ENCODE results near the gene PCBP3.

PCBP3 gene

DNA sequence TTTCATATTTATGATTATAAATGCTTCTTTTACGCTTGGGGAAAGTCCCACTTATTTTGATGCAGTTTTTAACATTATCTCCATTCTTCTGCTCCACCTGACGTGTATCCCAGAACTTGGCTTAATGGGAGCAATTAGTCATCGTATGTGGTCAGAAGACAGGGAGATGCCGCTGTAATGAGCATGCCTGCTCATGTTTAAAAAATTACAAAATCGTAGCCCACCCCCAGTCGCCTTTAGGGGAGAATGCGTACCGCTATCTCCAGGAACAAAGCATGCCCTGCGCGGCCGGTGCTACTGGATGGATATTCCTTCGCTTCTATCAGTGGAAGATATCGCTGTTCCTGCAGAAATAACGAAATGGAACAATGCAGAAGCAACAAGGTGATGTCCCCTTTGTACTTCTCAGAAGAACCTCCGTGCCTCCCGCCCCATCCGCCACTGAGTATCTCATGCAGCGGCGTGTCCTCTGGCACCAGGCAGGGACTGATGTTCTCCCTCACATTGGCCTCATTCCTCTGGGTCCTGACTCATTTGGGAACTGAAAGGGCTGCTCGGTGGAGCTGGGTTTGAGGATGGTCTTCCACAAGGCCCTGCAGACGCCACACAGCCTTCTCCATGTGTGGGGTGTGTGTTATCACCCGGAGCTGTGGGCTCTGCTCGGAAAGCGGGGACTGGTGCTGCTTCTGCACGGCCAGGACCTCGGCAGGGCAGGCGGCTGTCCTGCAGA, 221.7 kb downstream of the PCBP3 start:
- no peak overlapping the region for H3K27ac ChIP-seq
- peak; percentile 27 for DNase-seq (ENCODE audit: low read depth, low spot score)

GRCh38 chr21:45866551-45866950, 223.0 kb downstream of the PCBP3 start:
- no peak for DNase-seq (ENCODE audit: low read depth, low spot score)
- H3K27ac ChIP-seq, result no peak overlapping the region

DNA sequence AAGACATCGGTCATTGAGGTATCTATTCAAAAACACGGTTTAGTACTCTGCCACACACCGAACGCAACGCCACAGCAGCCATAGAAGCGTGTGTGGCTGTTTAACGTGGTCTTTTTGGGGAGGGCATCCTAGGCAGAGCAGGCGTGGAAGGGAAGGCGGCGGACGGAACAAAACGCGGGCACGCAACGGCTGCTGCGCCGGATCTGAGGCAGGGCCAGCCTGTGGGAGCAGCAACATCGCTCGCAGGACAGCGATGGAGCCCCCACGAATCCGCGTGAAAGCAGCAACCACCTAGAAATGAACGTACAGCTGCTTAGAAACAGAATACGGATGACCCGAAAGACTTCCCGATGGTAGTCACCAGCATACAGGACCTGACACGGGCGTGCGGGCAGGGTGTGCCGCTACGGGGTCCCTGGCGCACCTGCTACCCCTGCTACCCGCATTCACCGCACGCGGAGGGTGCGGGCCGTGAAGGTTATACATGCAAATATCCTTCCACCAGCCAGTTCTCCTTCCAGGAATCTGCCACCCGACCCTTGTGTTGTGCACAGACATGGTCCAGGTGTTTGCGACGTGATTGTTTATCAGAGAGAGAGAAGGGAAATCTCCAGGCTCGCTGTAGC, 223.6 kb downstream of the PCBP3 start:
- no peak overlapping the region for H3K27ac ChIP-seq
- no peak for DNase-seq (ENCODE audit: low read depth, low spot score)

GRCh38 chr21:45867671-45868081, 224.2 kb downstream of the PCBP3 start:
- DNase-seq (ENCODE audit: low read depth, low spot score), result no peak
- H3K27ac ChIP-seq, result no peak overlapping the region

GRCh38 chr21:45868086-45868485, 224.6 kb downstream of the PCBP3 start:
- H3K27ac ChIP-seq, result no peak overlapping the region
- no peak for DNase-seq (ENCODE audit: low read depth, low spot score)

GRCh38 chr21:45868488-45868887, 225.0 kb downstream of the PCBP3 start:
- DNase-seq (ENCODE audit: low read depth, low spot score), result no peak
- H3K27ac ChIP-seq, result no peak overlapping the region

GRCh38 chr21:45869121-45870007, 225.8 kb downstream of the PCBP3 start:
- no peak for DNase-seq (ENCODE audit: low read depth, low spot score)
- no peak overlapping the region for H3K27ac ChIP-seq

DNA sequence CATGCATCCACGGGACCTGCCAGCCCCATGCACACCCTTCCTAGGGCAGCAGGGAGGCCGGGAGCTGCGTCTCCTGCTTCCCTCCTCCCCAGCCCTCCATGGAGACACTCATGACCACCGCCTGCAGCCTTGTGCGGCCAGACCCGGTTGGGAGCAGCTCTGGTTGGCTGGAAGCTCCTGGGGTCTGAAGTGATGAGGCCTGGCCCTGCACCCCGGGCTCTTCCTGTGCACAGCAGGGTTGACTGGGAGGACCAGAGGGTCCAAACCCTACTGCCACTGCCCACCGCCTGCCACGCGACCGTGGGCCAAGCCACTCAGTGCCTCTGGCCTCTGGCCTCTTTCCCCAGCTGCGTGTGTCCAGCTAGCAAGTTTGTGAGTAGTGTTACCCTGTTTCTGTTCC, 226.9 kb downstream of the PCBP3 start:
- no peak for DNase-seq (ENCODE audit: low read depth, low spot score)
- no peak overlapping the region for H3K27ac ChIP-seq

DNA sequence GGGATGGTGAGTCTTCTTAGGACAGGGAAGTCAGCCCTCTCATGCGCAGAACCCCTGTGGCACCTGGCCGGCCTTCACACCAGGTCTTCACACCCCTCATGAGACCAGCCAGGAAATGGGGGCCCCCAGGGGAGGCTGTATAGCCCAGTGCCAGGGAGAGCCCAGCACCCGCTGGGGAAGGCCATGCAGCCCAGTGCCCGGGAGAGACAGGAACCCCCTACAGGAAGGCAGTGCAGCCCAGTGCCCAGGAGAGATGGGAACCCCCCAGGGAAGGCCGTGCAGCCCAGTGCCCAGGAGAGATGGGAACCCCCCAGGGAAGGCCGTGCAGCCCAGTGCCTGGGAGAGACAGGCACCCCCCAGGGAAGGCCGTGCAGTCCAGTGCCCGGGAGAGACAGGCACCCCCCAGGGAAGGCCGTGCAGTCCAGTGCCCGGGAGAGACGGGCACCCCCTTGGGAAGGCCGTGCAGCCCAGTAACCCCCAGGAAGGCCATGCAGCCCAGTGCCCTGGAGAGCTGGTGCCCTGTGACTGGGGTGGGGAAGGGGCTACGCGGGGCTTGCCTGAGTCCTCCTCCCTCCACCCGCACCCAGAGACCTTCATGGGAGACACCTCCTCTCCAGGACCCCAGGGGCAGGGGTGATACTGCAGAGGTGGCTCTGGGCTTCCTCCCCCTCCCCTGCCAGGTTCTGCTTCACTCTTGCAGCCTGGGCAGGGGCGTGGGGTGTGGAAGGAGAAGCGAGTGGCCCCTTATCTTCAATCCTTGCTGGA, 227.5 kb downstream of the PCBP3 start:
- no peak overlapping the region for H3K27ac ChIP-seq
- no peak for DNase-seq (ENCODE audit: low read depth, low spot score)

GRCh38 chr21:45871616-45872236, 228.2 kb downstream of the PCBP3 start:
- no peak overlapping the region for H3K27ac ChIP-seq
- no peak for DNase-seq (ENCODE audit: low read depth, low spot score)

DNA sequence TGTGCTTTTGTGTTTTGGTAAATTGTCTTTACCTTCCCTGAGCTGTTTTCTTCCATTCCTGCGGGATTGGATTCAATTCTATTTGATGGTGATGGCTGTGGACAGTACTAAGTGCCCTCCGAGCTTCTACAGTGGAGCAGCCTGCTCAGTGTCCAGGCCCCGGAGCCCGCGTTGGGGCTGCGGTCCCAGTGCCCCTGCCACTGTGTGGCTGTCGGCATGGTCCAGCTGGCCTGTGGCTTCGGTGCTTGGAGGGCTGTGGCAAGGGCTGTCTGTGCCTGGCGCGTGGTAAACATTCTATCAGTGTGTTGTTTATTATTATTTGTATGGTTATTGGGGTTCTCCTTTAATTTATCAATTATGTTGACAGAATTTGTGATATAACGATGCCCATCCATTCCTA, 228.9 kb downstream of the PCBP3 start:
- H3K27ac ChIP-seq, result no peak overlapping the region
- DNase-seq (ENCODE audit: low read depth, low spot score), result no peak

DNA sequence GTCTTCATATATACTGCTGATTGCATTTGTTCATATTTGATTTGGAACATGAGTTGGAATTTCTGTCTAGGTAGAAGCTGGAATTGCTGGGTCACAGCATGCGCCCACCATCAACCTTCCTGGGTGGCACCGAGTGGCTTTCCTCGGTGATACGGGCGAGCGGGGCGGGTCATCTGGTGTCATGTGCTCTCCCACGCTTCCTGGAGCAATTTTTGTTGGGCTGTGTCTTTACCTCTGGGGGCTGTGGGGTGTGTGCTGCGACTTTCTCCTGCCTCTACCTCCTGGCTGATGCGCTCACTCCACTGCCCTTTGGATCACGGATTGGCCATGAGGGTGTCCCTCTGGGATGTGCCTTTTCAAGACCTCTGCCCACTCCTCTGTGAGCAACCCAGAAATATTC, 229.4 kb downstream of the PCBP3 start:
- DNase-seq (ENCODE audit: low read depth, low spot score), result no peak
- H3K27ac ChIP-seq, result no peak overlapping the region

DNA sequence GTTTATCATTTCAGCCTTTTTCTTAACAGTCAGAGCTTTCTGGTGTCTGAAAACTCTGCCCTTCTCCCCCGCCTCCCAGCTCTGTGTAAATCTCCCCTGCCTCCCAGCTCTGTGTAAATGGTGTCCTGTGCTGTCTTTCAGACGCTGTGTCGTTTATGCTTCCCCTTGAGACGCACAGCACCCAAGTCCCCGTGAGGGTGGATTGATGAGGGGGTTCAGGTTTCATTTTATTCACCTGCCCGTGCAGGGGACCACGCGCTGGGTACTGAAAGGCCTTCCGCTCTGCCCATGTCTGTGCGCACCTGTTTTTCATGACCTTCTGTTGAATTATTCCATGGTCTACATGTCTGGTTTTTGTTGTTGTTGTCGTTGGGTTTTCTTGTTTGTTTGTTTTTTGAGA, 229.9 kb downstream of the PCBP3 start:
- H3K27ac ChIP-seq, result no peak overlapping the region
- DNase-seq (ENCODE audit: low read depth, low spot score), result no peak

- DNase-seq (ENCODE audit: low read depth, low spot score), result no peak
- no peak overlapping the region for H3K27ac ChIP-seq
These were observed 230.3 kb downstream of the PCBP3 start for GRCh38 chr21:45873866-45874265.

DNA sequence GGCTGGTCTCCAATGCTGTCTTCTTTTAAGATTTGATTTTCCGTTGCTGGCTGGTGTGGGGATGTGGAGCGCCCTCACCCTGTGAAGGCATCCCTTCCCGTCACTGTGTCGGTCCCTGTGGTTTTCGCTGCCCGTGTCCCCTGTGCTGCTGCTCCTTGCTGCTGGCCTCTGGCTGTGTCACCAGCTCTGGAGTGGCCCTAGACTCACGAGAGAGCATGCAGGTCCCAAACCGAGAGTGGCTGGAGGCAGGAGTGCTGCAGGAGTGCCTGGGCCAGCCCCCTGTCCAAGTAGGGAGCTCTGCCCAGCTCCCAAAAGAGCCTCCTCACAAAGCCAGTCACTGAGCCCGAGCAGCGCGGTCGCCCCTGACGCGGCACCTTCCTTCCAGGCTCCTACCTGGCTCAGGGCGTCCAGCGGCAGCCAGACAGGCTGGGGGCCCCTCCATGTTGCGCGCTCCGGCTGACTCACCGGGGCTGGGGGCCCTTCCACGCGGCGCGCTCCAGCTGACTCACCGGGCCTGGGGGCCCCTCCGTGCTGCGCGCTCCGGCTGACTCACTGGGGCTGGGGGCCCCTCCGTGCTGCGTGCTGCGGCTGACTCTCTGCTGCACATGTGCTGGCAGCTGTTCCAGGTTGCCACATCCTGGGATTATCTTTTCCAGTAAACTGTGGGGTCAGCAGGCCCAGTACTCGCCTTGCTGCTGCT, 231.3 kb downstream of the PCBP3 start:
- peak; percentile 49 for DNase-seq (ENCODE audit: low read depth, low spot score)
- H3K27ac ChIP-seq, result no peak overlapping the region

- H3K27ac ChIP-seq, result no peak overlapping the region
- no peak for DNase-seq (ENCODE audit: low read depth, low spot score)
These were observed 231.9 kb downstream of the PCBP3 start for GRCh38 chr21:45875416-45875760.

DNA sequence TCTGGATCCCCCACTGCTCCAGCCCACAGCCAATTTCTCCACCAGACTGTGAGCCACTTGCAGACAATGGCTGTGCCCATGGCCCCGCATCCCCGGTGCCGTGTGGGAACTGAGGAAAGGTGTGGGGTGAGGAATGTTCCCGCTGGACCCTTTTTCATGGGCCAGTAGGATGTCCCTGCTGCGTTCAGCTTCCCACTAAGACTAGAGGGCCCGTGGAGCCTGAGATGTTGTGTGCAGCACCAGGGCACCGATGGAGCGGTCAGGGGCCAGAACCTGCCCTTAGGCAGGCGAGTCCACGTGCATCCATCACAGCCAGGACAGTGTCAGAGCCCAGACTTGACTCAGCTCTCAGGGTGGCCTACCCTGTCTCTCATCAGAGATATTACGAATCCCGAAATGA, 232.4 kb downstream of the PCBP3 start:
- DNase-seq (ENCODE audit: low read depth, low spot score), result no peak
- no peak overlapping the region for H3K27ac ChIP-seq

GRCh38 chr21:45876381-45877170, 233.1 kb downstream of the PCBP3 start:
- no peak overlapping the region for H3K27ac ChIP-seq
- no peak for DNase-seq (ENCODE audit: low read depth, low spot score)

GRCh38 chr21:45877171-45877438, 233.6 kb downstream of the PCBP3 start:
- H3K27ac ChIP-seq, result no peak overlapping the region
- DNase-seq (ENCODE audit: low read depth, low spot score), result no peak

All from epithelial cell of prostate (primary cell).